ENCODE data around the gene MAN1C1. TPM values are rescaled to one million over a fixed set of nuclear protein-coding genes. Genes with fewer than 3 reads are reported as not detected.

Gene MAN1C1
- total and polyA plus RNA-seq, 9 of the 15 experiments (the other 6 are each of a cell fraction or from before 2014, with no cell fraction given) = 0.04 to 0.44 (median 0.10) TPM; not detected in 3

GRCh38 chr1:25797939-25798338 lies 181.3 kb downstream of the MAN1C1 start (continued):
- TF ChIP-seq REST (IDR thresholded peaks at IDR 0.05; ENCODE audit: borderline replicate concordance) = peak; percentile 52; the same call in 1 of the 2 replicates
- TF ChIP-seq REST (CRISPR knock-in tag; IDR thresholded peaks at IDR 0.05; ENCODE audit: low read depth) = no peak
- TF ChIP-seq CC2D1A (IDR thresholded peaks at IDR 0.05) = no peak
- no peak for TF ChIP-seq ZSCAN32 (CRISPR knock-in tag; IDR thresholded peaks at IDR 0.05)
- no peak for TF ChIP-seq MAFF (IDR thresholded peaks at IDR 0.05; ENCODE audit: low read length)
- no peak for TF ChIP-seq DACH1 (IDR thresholded peaks at IDR 0.05; ENCODE audit: partially characterized antibody)
- TF ChIP-seq HMG20A (CRISPR knock-in tag; conservative IDR thresholded peaks at IDR 0.05) = no peak
- no peak for TF ChIP-seq FOXO4 (CRISPR knock-in tag; IDR thresholded peaks at IDR 0.05)
- TF ChIP-seq JUND (IDR thresholded peaks at IDR 0.05; ENCODE audit: borderline replicate concordance, low read depth, low read length) = 0 out of 2 replicates have a peak, but pooled peaks have one; percentile 14
- TF ChIP-seq JUND (tag; IDR thresholded peaks at IDR 0.05; ENCODE audit: borderline replicate concordance, low read depth, low read length) = no peak
- no peak for TF ChIP-seq NR4A1 (CRISPR knock-in tag; IDR thresholded peaks at IDR 0.05)
- TF ChIP-seq NR4A1 (tag; IDR thresholded peaks at IDR 0.05) = no peak
- 0 out of 2 replicates have a peak, but pooled peaks have one; percentile 29 for TF ChIP-seq TARDBP (IDR thresholded peaks at IDR 0.05)
- peak; percentile 78 for TF ChIP-seq CTCFL (IDR thresholded peaks at IDR 0.05; ENCODE audit: borderline replicate concordance, insufficient read depth, low read depth, low read length, poor library complexity, severe bottlenecking)
- TF ChIP-seq HDAC6 (IDR thresholded peaks at IDR 0.05; ENCODE audit: low read depth, low read length) = no peak
- no peak for TF ChIP-seq POLR2H (tag; IDR thresholded peaks at IDR 0.05; ENCODE audit: low read depth)
- peak; percentile 22 to 64; a peak in 3 of 4 replicates for TF ChIP-seq RAD21 (CRISPR knock-in tag; conservative IDR thresholded peaks at IDR 0.05 in 1 of 2, IDR thresholded peaks at IDR 0.05 in 1 of 2)
- peak; percentile 7 for TF ChIP-seq MEIS2 (IDR thresholded peaks at IDR 0.05; ENCODE audit: partially characterized antibody)
